Ascending aorta (tissue), 2 donors: Measurements from ENCODE around the gene LHX4. TPM values are rescaled to one million over a fixed set of nuclear protein-coding genes. Genes with fewer than 3 reads are reported as not detected.

Experiments
- DNase-seq, 2 donors: peaks; one replicate each; pipeline ENCODE4 v3.0.0-alpha.2; 2019; ENCODE audit warnings: low spot score in 2 of 2
- H3K27ac ChIP-seq, 2 donors: fragments of 200-600 bp; sonication (generic); one replicate each; pipeline ENCODE4 v1.5.1; 2016 to 2017; ENCODE audit warnings: mild to moderate bottlenecking in 1 of 2
- H3K27me3 ChIP-seq: fragments of 200-600 bp; sonication (generic); one replicate; pipeline ENCODE4 v1.5.1; 2017
- H3K36me3 ChIP-seq, 2 donors: fragments of 200-600 bp; sonication (generic); one replicate each; pipeline ENCODE4 v1.5.1; 2016
- H3K4me1 ChIP-seq, 2 donors: fragments of 200-600 bp; sonication (generic); one replicate each; pipeline ENCODE4 v1.5.1; 2016 to 2017; ENCODE audit warnings: mild to moderate bottlenecking in 1 of 2
- H3K4me3 ChIP-seq, 2 donors: fragments of 200-600 bp; sonication (generic); one replicate each; pipeline ENCODE4 v1.5.1; 2016 to 2017; ENCODE audit warnings: mild to moderate bottlenecking in 1 of 2
- H3K9me3 ChIP-seq, 2 donors: fragments of 200-600 bp; sonication (generic); one replicate each; pipeline ENCODE4 v1.5.1; 2016
- intact Hi-C: fragments of 100-400 bp; cut with DNase I; formaldehyde crosslinking; loops from one replicate; pipeline ENCODE4 v1.15.1; 2023
- total RNA-seq: library from RNA; depleted of rRNA; stranded (reverse); fragments of >200 nt; gene quantifications from one replicate; pipeline ENCODE4 v1.1.0, GENCODE V29; 2016
- TF ChIP-seq, protein P1 (sequence below), 3 experiments: fragments of 200-600 bp in 2 of 3; fragments of 450-650 bp in 1 of 3; sonication (generic) in 2 of 3; IDR thresholded peaks; one replicate each; pipeline ENCODE4 v1.5.1; 2016 to 2019; ENCODE audit warnings: antibody characterized with exemption in 3 of 3, mild to moderate bottlenecking in 1 of 3, moderate library complexity in 1 of 3

The LHX4 gene
- total RNA-seq, 1 donor from 2014 or later = not detected

GRCh38 chr1:180256341-180257027 is 26.4 kb downstream of the LHX4 start:
- H3K4me1 ChIP-seq = no peaks in the 10 kb centered on the region
- intact Hi-C loops = no loop called here
- no peak overlapping the region for H3K4me3 ChIP-seq
- no peak overlapping the region for H3K27ac ChIP-seq
- H3K36me3 ChIP-seq = no peaks in the 10 kb centered on the region
- DNase-seq = no peak
- H3K9me3 ChIP-seq = no peaks in the 10 kb centered on the region
- H3K27me3 ChIP-seq = peaks cover 10% of the 10 kb centered on the region
- TF ChIP-seq, protein P1, sequence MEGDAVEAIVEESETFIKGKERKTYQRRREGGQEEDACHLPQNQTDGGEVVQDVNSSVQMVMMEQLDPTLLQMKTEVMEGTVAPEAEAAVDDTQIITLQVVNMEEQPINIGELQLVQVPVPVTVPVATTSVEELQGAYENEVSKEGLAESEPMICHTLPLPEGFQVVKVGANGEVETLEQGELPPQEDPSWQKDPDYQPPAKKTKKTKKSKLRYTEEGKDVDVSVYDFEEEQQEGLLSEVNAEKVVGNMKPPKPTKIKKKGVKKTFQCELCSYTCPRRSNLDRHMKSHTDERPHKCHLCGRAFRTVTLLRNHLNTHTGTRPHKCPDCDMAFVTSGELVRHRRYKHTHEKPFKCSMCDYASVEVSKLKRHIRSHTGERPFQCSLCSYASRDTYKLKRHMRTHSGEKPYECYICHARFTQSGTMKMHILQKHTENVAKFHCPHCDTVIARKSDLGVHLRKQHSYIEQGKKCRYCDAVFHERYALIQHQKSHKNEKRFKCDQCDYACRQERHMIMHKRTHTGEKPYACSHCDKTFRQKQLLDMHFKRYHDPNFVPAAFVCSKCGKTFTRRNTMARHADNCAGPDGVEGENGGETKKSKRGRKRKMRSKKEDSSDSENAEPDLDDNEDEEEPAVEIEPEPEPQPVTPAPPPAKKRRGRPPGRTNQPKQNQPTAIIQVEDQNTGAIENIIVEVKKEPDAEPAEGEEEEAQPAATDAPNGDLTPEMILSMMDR (IDR thresholded peaks at IDR 0.05) = no peak

- H3K4me3 ChIP-seq = no peak overlapping the region
- no peaks in the 10 kb centered on the region for H3K9me3 ChIP-seq
- H3K27ac ChIP-seq = no peak overlapping the region
- TF ChIP-seq, protein P1 (IDR thresholded peaks at IDR 0.05) = no peak
- no peak for DNase-seq
- H3K4me1 ChIP-seq = no peaks in the 10 kb centered on the region
- intact Hi-C loops = no loop called here
- H3K27me3 ChIP-seq = peaks cover 10% of the 10 kb centered on the region
- no peaks in the 10 kb centered on the region for H3K36me3 ChIP-seq
These were observed 26.9 kb downstream of the LHX4 start for GRCh38 chr1:180257028-180257386.

DNA sequence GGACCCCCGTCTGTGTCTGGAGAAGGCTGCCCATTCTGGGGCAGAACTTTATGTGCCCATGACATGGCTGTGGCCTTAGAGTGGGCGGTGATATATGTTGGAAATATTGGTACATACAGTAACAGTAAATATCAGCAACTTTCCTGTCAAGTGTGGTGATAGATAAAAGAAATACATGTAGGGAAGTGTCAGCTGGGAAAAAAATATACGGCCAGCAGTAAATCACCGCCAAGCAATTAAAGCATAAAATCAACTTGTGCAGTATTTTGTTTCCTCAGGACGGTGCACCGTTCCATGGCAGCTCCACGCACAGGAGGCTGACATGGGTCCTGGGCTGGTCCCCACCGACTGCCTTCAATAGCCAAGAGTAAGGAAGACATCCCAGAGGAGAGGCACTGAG is 27.4 kb downstream of the LHX4 start:
- no peak overlapping the region for H3K27ac ChIP-seq
- DNase-seq = no peak
- H3K4me3 ChIP-seq = no peak overlapping the region
- TF ChIP-seq, protein P1 (IDR thresholded peaks at IDR 0.05) = no peak
- H3K36me3 ChIP-seq = no peaks in the 10 kb centered on the region
- no peaks in the 10 kb centered on the region for H3K4me1 ChIP-seq
- H3K27me3 ChIP-seq = peaks cover 10% of the 10 kb centered on the region
- intact Hi-C loops = no loop called here
- H3K9me3 ChIP-seq = no peaks in the 10 kb centered on the region

DNA sequence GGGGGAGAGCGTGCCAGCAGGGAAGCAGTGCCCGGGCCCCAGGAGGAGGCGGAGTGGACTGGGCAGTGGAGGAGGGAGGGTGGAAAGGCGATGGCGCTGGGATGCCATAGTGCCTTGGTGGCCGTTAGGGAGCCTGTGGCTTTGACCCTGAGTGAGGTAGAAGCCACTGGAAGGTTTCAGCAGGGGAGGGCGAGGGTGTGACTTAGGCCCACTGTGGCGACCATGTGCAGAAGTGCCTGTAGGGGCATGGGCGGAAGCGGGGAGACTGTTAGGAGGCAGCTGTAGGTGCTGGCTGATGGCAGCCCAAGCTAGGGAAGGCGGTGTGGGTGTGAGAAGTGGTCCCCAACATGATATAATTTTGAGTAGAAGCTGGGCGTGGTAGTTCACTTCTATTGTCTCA is 28.2 kb downstream of the LHX4 start:
- H3K27me3 ChIP-seq = peaks cover 10% of the 10 kb centered on the region

GRCh38 chr1:180258935-180259334 is 28.9 kb downstream of the LHX4 start:
- peaks cover 10% of the 10 kb centered on the region for H3K27me3 ChIP-seq

More for the DNA sequence above, 28.2 kb downstream of the LHX4 start:
- no peaks in the 10 kb centered on the region for H3K4me1 ChIP-seq
- no peaks in the 10 kb centered on the region for H3K9me3 ChIP-seq
- H3K4me3 ChIP-seq = no peak overlapping the region
- no peaks in the 10 kb centered on the region for H3K36me3 ChIP-seq
- H3K27ac ChIP-seq = no peak overlapping the region
- intact Hi-C loops = no loop called here
- TF ChIP-seq, protein P1 (IDR thresholded peaks at IDR 0.05) = no peak
- DNase-seq = no peak

More at GRCh38 chr1:180258935-180259334, 28.9 kb downstream of the LHX4 start:
- DNase-seq = no peak
- Histone ChIP-seq H3K9me3 (no peaks in the 10 kb centered on the region), H3K36me3 (no peaks in the 10 kb centered on the region), H3K4me1 (no peaks in the 10 kb centered on the region), H3K27ac (no peak overlapping the region), H3K4me3 (no peak overlapping the region)
- intact Hi-C loops = no loop called here
- TF ChIP-seq, protein P1 (IDR thresholded peaks at IDR 0.05) = no peak
